SK-N-SH (cell line): ENCODE results near the gene CCDC192. TPM values are rescaled to one million over a fixed set of nuclear protein-coding genes. Genes with fewer than 3 reads are reported as not detected.

Source experiments
- CTCF ChIA-PET: fragments of 300-600, 350-600 bp; formaldehyde crosslinking; extraction: SDS; loops from one replicate; lab custom pipeline; 2021; lab: Yijun Ruan, JAX
- POLR2A ChIA-PET: fragments of 350-600 bp; sonication (Branson Sonifier 250); formaldehyde crosslinking; extraction: SDS; loops from one replicate; lab custom pipeline; 2020; ENCODE audit warnings: antibody characterized with exemption, inconsistent platforms; lab: Yijun Ruan, JAX
- DNase-seq: peaks from one replicate; pipeline ENCODE4 v3.0.0; 2012
- H2AFZ ChIP-seq: fragments of 200-600 bp; sonication (generic); 2 replicates; pipeline ENCODE4 v1.8.1; 2016; ENCODE audit warnings: antibody characterized with exemption, mild to moderate bottlenecking, low read depth
- H3F3A ChIP-seq: fragments of 200-600 bp; sonication (generic); replicated peaks from 2 replicates; pipeline ENCODE3; 2016; ENCODE audit warnings: antibody characterized with exemption, mild to moderate bottlenecking; ENCODE audit not compliant: insufficient read depth
- H3K27ac ChIP-seq, 2 experiments: fragments of 200-500 bp in 1 of 2; fragments of 200-600 bp in 1 of 2; sonication (Bioruptor generic) in 1 of 2; sonication (generic), shearing (Covaris generic) in 1 of 2; 2 replicates each; pipeline versions ENCODE4 v1.5.1 to v1.6.1; 2014 to 2016; ENCODE audit warnings: low read depth in 2 of 2, inconsistent platforms in 1 of 2, low read length in 1 of 2, mild to moderate bottlenecking in 1 of 2, mixed read lengths in 1 of 2
- H3K27me3 ChIP-seq: fragments of 200-600 bp; sonication (generic), shearing (Covaris generic); 2 replicates; pipeline ENCODE4 v1.6.1; 2016; ENCODE audit warnings: mixed run types; ENCODE audit not compliant: insufficient read depth
- H3K36me3 ChIP-seq, 2 experiments: fragments of 200-500 bp in 1 of 2; fragments of 200-600 bp in 1 of 2; sonication (Bioruptor generic) in 1 of 2; sonication (generic) in 1 of 2; replicated peaks in 1 of 2; 2 replicates each; pipeline versions ENCODE3 to v1.5.1; 2014 to 2016; ENCODE audit warnings: low read length in 1 of 2, mild to moderate bottlenecking in 1 of 2; ENCODE audit not compliant: insufficient read depth in 2 of 2, control insufficient read depth in 1 of 2
- H3K4me1 ChIP-seq, 2 experiments: fragments of 200-500 bp in 1 of 2; fragments of 200-600 bp in 1 of 2; sonication (Bioruptor generic) in 1 of 2; sonication (generic), shearing (Covaris generic) in 1 of 2; 2 replicates each; pipeline versions ENCODE4 v1.5.1 to v1.6.1; 2014 to 2016; ENCODE audit warnings: low read depth in 1 of 2, low read length in 1 of 2, mixed run types in 1 of 2; ENCODE audit not compliant: insufficient read depth in 2 of 2, control insufficient read depth in 1 of 2
- H3K4me2 ChIP-seq: fragments of 200-600 bp; sonication (generic), shearing (Covaris generic); 2 replicates; pipeline ENCODE4 v1.6.1; 2017; ENCODE audit warnings: mixed run types
- H3K4me3 ChIP-seq, 2 experiments: fragments of 200-500 bp in 1 of 2; fragments of 200-600 bp in 1 of 2; sonication (Bioruptor generic) in 1 of 2; sonication (generic), shearing (Covaris generic) in 1 of 2; 2 replicates each; pipeline versions ENCODE4 v1.5.1 to v1.8.1; 2014 to 2016; ENCODE audit warnings: low read depth in 2 of 2, inconsistent platforms in 1 of 2, low read length in 1 of 2, mild to moderate bottlenecking in 1 of 2, mixed read lengths in 1 of 2, moderate library complexity in 1 of 2
- H3K79me2 ChIP-seq: fragments of 200-600 bp; sonication (generic); 2 replicates; pipeline ENCODE4 v1.8.1; 2017; ENCODE audit warnings: mild to moderate bottlenecking; ENCODE audit not compliant: insufficient read depth
- H3K9ac ChIP-seq: fragments of 200-600 bp; sonication (generic); 2 replicates; pipeline ENCODE4 v1.6.1; 2017; ENCODE audit warnings: mixed run types
- H3K9me2 ChIP-seq: fragments of 200-600 bp; sonication (generic); 2 replicates; pipeline ENCODE4 v1.6.1; 2017; ENCODE audit warnings: mixed run types
- H3K9me3 ChIP-seq: fragments of 200-600 bp; sonication (generic); 2 replicates; pipeline ENCODE4 v1.6.1; 2017; ENCODE audit warnings: mixed run types, mild to moderate bottlenecking, moderate library complexity
- H4K20me1 ChIP-seq: fragments of 200-600 bp; sonication (generic); 2 replicates; pipeline ENCODE4 v1.6.1; 2017; ENCODE audit warnings: mild to moderate bottlenecking, mixed run types; ENCODE audit not compliant: insufficient read depth
- EP300 ChIP-seq, 2 experiments: IDR thresholded peaks; 2 replicates each; pipeline versions ENCODE4 v1.4.0 to v1.6.1; 2012; ENCODE audit warnings: borderline replicate concordance in 1 of 2, low read depth in 1 of 2, low read length in 1 of 2
- FOSL2 ChIP-seq: IDR thresholded peaks from 2 replicates; pipeline ENCODE4 v1.4.0; 2012; ENCODE audit warnings: low read depth, mild to moderate bottlenecking, moderate library complexity, borderline replicate concordance
- FOXJ3 ChIP-seq: sonication (generic); formaldehyde crosslinking; IDR thresholded peaks from 2 replicates; pipeline ENCODE4 v1.5.1; 2020; ENCODE audit warnings: mild to moderate bottlenecking, missing genetic modification reagents
- GABPA ChIP-seq: IDR thresholded peaks from 2 replicates; pipeline ENCODE4 v1.4.0; 2012; ENCODE audit warnings: low read depth, mild to moderate bottlenecking
- MAX ChIP-seq: IDR thresholded peaks from 2 replicates; pipeline ENCODE4 v1.4.0; 2012; ENCODE audit warnings: low read depth
- MXI1 ChIP-seq: IDR thresholded peaks from 2 replicates; pipeline ENCODE4 v1.6.1; 2012; ENCODE audit warnings: mild to moderate bottlenecking, low read depth, low read length, improper control_type of control experiment
- NFIC ChIP-seq: IDR thresholded peaks from 2 replicates; pipeline ENCODE4 v1.4.0; 2012; ENCODE audit warnings: borderline replicate concordance
- POLR2AphosphoS5 ChIP-seq: IDR thresholded peaks from 2 replicates; pipeline ENCODE4 v1.6.1; 2012; ENCODE audit warnings: low read depth, low read length
- RCOR1 ChIP-seq: fragments of 150-350 bp; IDR thresholded peaks from 2 replicates; pipeline ENCODE4 v1.6.1; 2017; ENCODE audit warnings: antibody characterized with exemption, low read length
- REST ChIP-seq: IDR thresholded peaks from 2 replicates; pipeline ENCODE4 v1.6.1; 2012; ENCODE audit warnings: mild to moderate bottlenecking, low read depth, low read length, moderate library complexity
- RXRA ChIP-seq: IDR thresholded peaks from 2 replicates; pipeline ENCODE4 v1.4.0; 2012; ENCODE audit warnings: low read depth, mild to moderate bottlenecking, borderline replicate concordance
- TCF12 ChIP-seq: IDR thresholded peaks from 2 replicates; pipeline ENCODE4 v1.4.0; 2012
- WGBS: methylation state at CpG from one replicate; pipeline ENCODE4 v1.1.6; 2017; ENCODE audit warnings: low lambda C conversion rate; 5-methylcytosine and 5-hydroxymethylcytosine counted together
- polyA plus RNA-seq, 3 experiments: library from polyadenylated mRNA; depleted of rRNA; stranded (reverse); fragments of >200 nt; gene quantifications; 2 replicates each; pipeline ENCODE4 v1.2.3, GENCODE V29; 2012
- TF ChIP-seq, protein P1 (sequence below): IDR thresholded peaks from 2 replicates; pipeline ENCODE4; 2012

Gene CCDC192
- polyA plus RNA-seq, 1 of the 3 experiments (the other 2 are of a cell fraction) = not detected

GRCh38 chr5:127821896-127822295 is 118.7 kb downstream of the CCDC192 start (continued):
- TF ChIP-seq, protein P1, sequence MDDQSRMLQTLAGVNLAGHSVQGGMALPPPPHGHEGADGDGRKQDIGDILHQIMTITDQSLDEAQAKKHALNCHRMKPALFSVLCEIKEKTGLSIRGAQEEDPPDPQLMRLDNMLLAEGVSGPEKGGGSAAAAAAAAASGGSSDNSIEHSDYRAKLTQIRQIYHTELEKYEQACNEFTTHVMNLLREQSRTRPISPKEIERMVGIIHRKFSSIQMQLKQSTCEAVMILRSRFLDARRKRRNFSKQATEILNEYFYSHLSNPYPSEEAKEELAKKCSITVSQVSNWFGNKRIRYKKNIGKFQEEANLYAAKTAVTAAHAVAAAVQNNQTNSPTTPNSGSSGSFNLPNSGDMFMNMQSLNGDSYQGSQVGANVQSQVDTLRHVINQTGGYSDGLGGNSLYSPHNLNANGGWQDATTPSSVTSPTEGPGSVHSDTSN = no peak
- TF ChIP-seq, all 33 proteins: peak for 0

DNA sequence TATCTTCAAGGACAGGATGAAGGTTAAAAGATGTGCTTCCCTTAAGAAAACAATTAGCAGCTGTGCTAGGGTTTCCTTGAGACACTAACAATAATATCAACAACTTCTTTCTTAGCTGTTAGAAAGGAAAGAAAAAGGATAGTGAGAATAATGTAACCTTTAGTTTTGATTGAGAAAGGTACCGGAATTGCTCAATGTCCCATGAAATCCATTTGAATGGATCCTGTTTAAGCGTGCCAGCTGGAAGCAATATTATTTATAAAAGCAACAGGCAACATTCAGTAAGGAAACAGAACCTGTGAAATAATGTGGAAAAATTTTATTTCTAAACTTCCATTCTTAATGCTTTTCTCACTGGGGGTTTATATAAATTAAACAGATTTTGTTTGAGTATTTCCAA is 120.9 kb downstream of the CCDC192 start:
- Histone ChIP-seq H3K9me2 (no peaks in the 10 kb centered on the region), H2AFZ (no peak overlapping the region), H3K27me3 (no peaks in the 10 kb centered on the region), H3K79me2 (no peaks in the 10 kb centered on the region), H3K4me2 (no peak overlapping the region), H3K4me3 (no peak overlapping the region), H3F3A (peaks cover 9% of the 10 kb centered on the region), H3K9ac (no peak overlapping the region), H3K9me3 (no peaks in the 10 kb centered on the region), H3K36me3 (no peaks in the 10 kb centered on the region), H3K27ac (no peak overlapping the region), H3K4me1 (peaks cover 0 to 13% of the 10 kb centered on the region in 2 experiments; a peak in 1 of 4 replicates), H4K20me1 (no peaks in the 10 kb centered on the region)
- ChIA-PET POLR2A (no interaction called here), CTCF (interaction anchor here (0.6 kb wide), 1 partner anchor 651 kb away, joined by 3 read pairs; no protein-coding TSS in a partner anchor)
- 96% methylated on average over 2 of the region's 2 CpGs for whole genome bisulfite sequencing
- TF ChIP-seq, protein P1 = no peak
- TF ChIP-seq MXI1 (no peak), GABPA (no peak), FOXJ3 (CRISPR knock-in tag) (no peak), POLR2AphosphoS5 (no peak), EP300 (IDR thresholded peaks at IDR 0.05; ENCODE audit: borderline replicate concordance in 1 of 2, low read depth in 1 of 2, low read length in 1 of 2) (no peak), RXRA (no peak), REST (no peak), TCF12 (no peak), RCOR1 (no peak), NFIC (no peak), FOSL2 (no peak), MAX (no peak)
- DNase-seq = no peak
